LNCAP (cell line): ENCODE measurements around the gene OR10A3.

Experiments used
- TF ChIP-seq, protein P1 (sequence below): fragments of 450-650 bp; IDR thresholded peaks from 2 replicates; pipeline ENCODE4 v1.5.1; 2017; ENCODE audit warnings: mild to moderate bottlenecking

OR10A3 gene

DNA sequence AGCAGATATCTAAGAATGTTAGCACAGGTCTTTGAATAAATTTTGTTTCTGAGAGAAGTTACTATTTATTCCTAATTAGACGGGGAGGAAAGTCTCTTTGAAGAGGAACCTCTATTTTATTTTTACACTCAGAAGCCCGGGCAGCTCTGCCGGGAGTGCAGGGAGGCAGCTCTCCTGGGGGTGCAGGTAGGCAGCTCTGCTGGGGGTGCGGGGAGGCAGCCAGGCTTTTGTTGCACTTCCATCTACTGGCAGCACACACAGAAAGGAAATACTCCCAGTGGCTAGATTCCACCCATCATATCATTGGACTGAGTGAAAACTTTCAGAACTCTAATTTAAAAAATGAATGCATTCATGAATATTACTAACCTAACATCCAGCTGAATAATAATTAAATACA, 35.0 kb downstream of the OR10A3 start:
- TF ChIP-seq, protein P1, sequence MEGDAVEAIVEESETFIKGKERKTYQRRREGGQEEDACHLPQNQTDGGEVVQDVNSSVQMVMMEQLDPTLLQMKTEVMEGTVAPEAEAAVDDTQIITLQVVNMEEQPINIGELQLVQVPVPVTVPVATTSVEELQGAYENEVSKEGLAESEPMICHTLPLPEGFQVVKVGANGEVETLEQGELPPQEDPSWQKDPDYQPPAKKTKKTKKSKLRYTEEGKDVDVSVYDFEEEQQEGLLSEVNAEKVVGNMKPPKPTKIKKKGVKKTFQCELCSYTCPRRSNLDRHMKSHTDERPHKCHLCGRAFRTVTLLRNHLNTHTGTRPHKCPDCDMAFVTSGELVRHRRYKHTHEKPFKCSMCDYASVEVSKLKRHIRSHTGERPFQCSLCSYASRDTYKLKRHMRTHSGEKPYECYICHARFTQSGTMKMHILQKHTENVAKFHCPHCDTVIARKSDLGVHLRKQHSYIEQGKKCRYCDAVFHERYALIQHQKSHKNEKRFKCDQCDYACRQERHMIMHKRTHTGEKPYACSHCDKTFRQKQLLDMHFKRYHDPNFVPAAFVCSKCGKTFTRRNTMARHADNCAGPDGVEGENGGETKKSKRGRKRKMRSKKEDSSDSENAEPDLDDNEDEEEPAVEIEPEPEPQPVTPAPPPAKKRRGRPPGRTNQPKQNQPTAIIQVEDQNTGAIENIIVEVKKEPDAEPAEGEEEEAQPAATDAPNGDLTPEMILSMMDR = no peak

DNA sequence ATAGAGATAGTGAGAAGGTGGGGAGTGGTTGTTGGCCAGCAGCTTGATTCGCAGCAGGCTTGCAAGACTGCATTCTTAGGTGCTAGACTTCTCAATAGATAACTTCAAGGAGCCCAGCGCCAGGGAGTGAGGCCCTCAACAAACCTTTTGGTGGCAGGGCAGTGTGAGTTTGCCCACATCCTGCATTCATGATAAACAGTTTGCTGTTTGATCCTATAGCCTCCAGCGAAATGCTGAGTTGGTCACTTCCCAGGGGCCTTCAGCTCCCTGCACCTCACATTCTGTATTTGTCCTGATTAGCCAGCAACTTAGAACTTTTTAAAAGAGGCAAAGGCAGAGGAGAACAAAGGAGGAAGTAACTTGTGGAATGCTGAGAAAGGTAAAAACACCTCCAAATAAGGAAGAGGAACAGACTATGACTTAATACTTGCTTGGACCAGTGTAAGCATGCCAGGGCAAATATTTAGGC, 35.5 kb downstream of the OR10A3 start:
- TF ChIP-seq, protein P1 = no peak

DNA sequence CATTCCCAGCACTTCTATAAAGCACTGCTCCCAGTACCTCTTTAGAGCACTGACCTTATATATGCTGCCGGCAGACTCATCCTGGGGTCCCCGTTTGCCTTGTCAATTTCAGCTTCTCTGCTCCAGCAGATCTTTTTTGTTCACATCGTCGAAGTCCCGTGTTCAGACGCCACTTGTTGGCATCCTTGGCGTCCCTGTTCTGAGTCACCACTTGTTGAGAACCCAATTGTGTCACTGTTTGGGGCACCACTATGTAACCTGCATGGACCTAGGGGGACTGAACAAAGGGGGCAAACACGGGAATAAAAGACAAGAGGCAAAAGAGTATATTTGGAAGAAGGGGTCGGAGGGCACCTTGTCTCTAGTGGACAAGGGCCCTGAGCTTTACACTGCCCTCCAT, 36.0 kb downstream of the OR10A3 start:
- TF ChIP-seq, protein P1 = no peak

GRCh38 chr11:7904917-7905316, 36.6 kb downstream of the OR10A3 start:
- TF ChIP-seq, protein P1 = no peak

DNA sequence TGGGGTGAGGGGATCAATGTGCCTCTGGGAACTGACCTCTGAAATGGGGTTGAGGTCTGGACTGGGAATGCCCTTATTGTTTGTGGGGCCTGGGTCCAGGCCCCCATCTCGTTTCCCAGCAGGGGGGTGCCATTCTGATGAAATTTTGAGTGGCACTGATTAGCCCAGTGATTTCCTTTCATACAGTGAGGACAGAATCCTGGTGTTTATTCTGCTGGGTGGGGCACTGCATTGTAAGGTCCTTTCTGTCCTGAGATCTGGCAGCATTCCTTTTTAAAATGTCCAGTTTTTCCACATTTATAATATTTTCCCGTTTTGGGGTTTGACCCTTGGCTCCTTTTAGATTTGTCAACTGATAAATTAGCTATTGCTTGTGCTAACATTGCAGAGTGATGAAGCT, 37.6 kb downstream of the OR10A3 start:
- TF ChIP-seq, protein P1 = no peak

- TF ChIP-seq, protein P1 = no peak
Measured at GRCh38 chr11:7901319-7901854, 40.1 kb downstream of the OR10A3 start.

- TF ChIP-seq, protein P1 = no peak
Measured at GRCh38 chr11:7900686-7901085, 40.8 kb downstream of the OR10A3 start.

GRCh38 chr11:7899418-7899817, 42.1 kb downstream of the OR10A3 start:
- TF ChIP-seq, protein P1 = no peak
